HepG2 (cell line): ENCODE data around the gene NDUFS1. TPM values are rescaled to one million over a fixed set of nuclear protein-coding genes. Genes with fewer than 3 reads are reported as not detected.
A peak's percentile ranks its signal among the peaks of the same experiment; 100 is the strongest.

Experiments used
- HNRNPUL1 ChIP-seq: fragments of 200-400 bp; formaldehyde crosslinking; IDR thresholded peaks from 2 replicates; pipeline ENCODE4 v1.6.1; 2017; ENCODE audit warnings: low read depth, mild to moderate bottlenecking, low read length, moderate library complexity
- MIER3 ChIP-seq: IDR thresholded peaks from 2 replicates; pipeline ENCODE4 v1.6.1; 2016; ENCODE audit warnings: missing compliant biosample characterization, borderline replicate concordance
- ZBTB7A ChIP-seq: sonication (generic); formaldehyde crosslinking; IDR thresholded peaks from 2 replicates; pipeline ENCODE4 v1.8.0; 2022; ENCODE audit warnings: mild to moderate bottlenecking, missing genetic modification reagents
- ZIK1 ChIP-seq: sonication (generic); formaldehyde crosslinking; IDR thresholded peaks from 2 replicates; pipeline ENCODE4 v1.5.0; 2020; ENCODE audit warnings: mild to moderate bottlenecking, low read depth, missing genetic modification reagents, borderline replicate concordance
- ZNF329 ChIP-seq: sonication (generic); formaldehyde crosslinking; IDR thresholded peaks from 2 replicates; pipeline ENCODE4 v1.9.0; 2021; ENCODE audit warnings: low read depth, mild to moderate bottlenecking, missing genetic modification reagents
- ZNF335 ChIP-seq: sonication (generic); formaldehyde crosslinking; IDR thresholded peaks from 2 replicates; pipeline ENCODE4 v1.4.0; 2020; ENCODE audit warnings: missing genetic modification reagents
- ZNF350 ChIP-seq: sonication (generic); formaldehyde crosslinking; IDR thresholded peaks from 2 replicates; pipeline ENCODE4 v1.4.0; 2020; ENCODE audit warnings: mild to moderate bottlenecking, low read depth, missing genetic modification reagents, borderline replicate concordance
- ZNF510 ChIP-seq: sonication (generic); formaldehyde crosslinking; IDR thresholded peaks from 2 replicates; pipeline ENCODE4 v1.4.0; 2020; ENCODE audit warnings: low read depth, mild to moderate bottlenecking, missing genetic modification reagents
- polyA plus RNA-seq, 8 experiments: library from polyadenylated mRNA; depleted of rRNA in 3 of 8; stranded (reverse) in 7 of 8; unstranded in 1 of 8; fragments of >200 nt; fragmentation: Illumina TruSeq in 4 of 8; extraction: Trizol in 4 of 8; gene quantifications; 2 replicates each; pipeline versions ENCODE4 v1.2.1 to v1.2.3, GENCODE V29; 2011 to 2016; ENCODE audit warnings: low read depth in 4 of 8, missing spikeins in 1 of 8, mixed read lengths in 1 of 8; ENCODE audit not compliant: insufficient read depth in 1 of 8
- total RNA-seq, 5 experiments: library from RNA; depleted of rRNA; stranded (reverse); fragments of >200 nt; fragmentation: Illumina TruSeq; extraction: Trizol; gene quantifications; 2 replicates each; pipeline ENCODE4 v1.2.3, GENCODE V29; 2016; ENCODE audit warnings: low read depth in 1 of 5
- TF ChIP-seq, protein P1 (sequence below): sonication (generic); formaldehyde crosslinking; IDR thresholded peaks from 2 replicates; pipeline ENCODE4 v1.8.0; 2022; ENCODE audit warnings: mild to moderate bottlenecking, missing genetic modification reagents, borderline replicate concordance
- TF ChIP-seq, protein P2 (sequence below): sonication (generic); formaldehyde crosslinking; IDR thresholded peaks from 2 replicates; pipeline ENCODE4 v1.4.0; 2020; ENCODE audit warnings: mild to moderate bottlenecking, missing genetic modification reagents
- TF ChIP-seq, protein P3 (sequence below): sonication (generic); formaldehyde crosslinking; IDR thresholded peaks from 2 replicates; pipeline ENCODE4 v1.4.0; 2020; ENCODE audit warnings: missing genetic modification reagents
- TF ChIP-seq, protein P4 (sequence below): sonication (generic); formaldehyde crosslinking; IDR thresholded peaks from 2 replicates; pipeline ENCODE4 v1.4.0; 2020; ENCODE audit warnings: missing genetic modification reagents, mild to moderate bottlenecking, borderline replicate concordance
- TF ChIP-seq, protein P5 (sequence below): sonication (generic); formaldehyde crosslinking; IDR thresholded peaks from 2 replicates; pipeline ENCODE4 v1.4.0; 2020; ENCODE audit warnings: missing genetic modification reagents
- TF ChIP-seq, protein P6 (sequence below): sonication (generic); formaldehyde crosslinking; IDR thresholded peaks from 2 replicates; pipeline ENCODE4 v1.8.1; 2023; ENCODE audit warnings: mild to moderate bottlenecking, missing genetic modification reagents

Gene NDUFS1
- total and polyA plus RNA-seq, 2 of the 13 experiments (the other 11 are each of a cell fraction or from before 2014, with no cell fraction given), result 139 to 242 TPM

DNA sequence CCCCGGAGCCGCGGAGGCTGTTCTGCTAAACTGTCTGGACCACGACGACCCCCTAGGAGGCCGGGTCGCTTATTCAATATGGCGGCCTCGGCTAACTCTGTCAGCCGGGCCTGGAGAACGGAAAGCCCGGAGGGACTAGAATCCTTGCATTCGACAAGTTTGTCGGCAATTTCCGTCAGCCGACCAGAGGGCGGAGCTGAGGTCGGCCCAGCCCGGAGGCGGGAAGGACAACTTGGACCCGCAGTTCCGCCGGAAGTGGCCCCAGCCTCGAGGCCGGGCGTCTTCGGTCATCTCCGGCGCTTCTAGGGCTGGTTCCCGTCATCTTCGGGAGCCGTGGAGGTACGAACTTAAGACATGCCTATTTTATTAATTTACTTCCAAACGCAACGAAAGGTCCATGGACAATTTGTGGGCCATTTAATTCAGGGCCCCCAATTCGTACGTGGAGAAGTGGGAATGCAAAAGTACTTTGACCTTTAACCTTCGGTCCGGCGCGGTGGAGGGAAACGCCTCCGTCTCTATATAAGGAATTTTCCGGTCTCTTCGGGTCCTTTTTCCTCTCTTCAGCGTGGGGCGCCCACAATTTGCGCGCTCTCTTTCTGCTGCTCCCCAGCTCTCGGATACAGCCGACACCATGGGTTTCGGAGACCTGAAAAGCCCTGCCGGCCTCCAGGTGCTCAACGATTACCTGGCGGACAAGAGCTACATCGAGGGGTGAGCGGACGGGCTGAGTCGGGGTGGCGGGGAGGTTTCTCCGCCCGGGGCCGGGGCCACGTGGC, at the start of gene NDUFS1, which contains the start of gene EEF1B2 (continued):
- TF ChIP-seq, protein P1, sequence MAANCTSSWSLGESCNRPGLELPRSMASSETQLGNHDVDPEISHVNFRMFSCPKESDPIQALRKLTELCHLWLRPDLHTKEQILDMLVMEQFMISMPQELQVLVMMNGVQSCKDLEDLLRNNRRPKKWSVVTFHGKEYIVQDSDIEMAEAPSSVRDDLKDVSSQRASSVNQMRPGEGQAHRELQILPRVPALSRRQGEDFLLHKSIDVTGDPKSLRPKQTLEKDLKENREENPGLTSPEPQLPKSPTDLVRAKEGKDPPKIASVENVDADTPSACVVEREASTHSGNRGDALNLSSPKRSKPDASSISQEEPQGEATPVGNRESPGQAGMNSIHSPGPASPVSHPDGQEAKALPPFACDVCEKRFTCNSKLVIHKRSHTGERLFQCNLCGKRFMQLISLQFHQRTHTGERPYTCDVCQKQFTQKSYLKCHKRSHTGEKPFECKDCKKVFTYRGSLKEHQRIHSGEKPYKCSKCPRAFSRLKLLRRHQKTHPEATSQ, result no peak
- TF ChIP-seq ZNF510, result peak; percentile 26; the same call in 1 of the 2 replicates
- TF ChIP-seq, protein P2, sequence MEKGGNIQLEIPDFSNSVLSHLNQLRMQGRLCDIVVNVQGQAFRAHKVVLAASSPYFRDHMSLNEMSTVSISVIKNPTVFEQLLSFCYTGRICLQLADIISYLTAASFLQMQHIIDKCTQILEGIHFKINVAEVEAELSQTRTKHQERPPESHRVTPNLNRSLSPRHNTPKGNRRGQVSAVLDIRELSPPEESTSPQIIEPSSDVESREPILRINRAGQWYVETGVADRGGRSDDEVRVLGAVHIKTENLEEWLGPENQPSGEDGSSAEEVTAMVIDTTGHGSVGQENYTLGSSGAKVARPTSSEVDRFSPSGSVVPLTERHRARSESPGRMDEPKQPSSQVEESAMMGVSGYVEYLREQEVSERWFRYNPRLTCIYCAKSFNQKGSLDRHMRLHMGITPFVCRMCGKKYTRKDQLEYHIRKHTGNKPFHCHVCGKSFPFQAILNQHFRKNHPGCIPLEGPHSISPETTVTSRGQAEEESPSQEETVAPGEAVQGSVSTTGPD, result no peak; the same call in 1 of the 2 replicates
- 0 out of 2 replicates have a peak, but pooled peaks have one; percentile 62 for TF ChIP-seq ZIK1 (CRISPR knock-in tag)
- TF ChIP-seq, protein P3, sequence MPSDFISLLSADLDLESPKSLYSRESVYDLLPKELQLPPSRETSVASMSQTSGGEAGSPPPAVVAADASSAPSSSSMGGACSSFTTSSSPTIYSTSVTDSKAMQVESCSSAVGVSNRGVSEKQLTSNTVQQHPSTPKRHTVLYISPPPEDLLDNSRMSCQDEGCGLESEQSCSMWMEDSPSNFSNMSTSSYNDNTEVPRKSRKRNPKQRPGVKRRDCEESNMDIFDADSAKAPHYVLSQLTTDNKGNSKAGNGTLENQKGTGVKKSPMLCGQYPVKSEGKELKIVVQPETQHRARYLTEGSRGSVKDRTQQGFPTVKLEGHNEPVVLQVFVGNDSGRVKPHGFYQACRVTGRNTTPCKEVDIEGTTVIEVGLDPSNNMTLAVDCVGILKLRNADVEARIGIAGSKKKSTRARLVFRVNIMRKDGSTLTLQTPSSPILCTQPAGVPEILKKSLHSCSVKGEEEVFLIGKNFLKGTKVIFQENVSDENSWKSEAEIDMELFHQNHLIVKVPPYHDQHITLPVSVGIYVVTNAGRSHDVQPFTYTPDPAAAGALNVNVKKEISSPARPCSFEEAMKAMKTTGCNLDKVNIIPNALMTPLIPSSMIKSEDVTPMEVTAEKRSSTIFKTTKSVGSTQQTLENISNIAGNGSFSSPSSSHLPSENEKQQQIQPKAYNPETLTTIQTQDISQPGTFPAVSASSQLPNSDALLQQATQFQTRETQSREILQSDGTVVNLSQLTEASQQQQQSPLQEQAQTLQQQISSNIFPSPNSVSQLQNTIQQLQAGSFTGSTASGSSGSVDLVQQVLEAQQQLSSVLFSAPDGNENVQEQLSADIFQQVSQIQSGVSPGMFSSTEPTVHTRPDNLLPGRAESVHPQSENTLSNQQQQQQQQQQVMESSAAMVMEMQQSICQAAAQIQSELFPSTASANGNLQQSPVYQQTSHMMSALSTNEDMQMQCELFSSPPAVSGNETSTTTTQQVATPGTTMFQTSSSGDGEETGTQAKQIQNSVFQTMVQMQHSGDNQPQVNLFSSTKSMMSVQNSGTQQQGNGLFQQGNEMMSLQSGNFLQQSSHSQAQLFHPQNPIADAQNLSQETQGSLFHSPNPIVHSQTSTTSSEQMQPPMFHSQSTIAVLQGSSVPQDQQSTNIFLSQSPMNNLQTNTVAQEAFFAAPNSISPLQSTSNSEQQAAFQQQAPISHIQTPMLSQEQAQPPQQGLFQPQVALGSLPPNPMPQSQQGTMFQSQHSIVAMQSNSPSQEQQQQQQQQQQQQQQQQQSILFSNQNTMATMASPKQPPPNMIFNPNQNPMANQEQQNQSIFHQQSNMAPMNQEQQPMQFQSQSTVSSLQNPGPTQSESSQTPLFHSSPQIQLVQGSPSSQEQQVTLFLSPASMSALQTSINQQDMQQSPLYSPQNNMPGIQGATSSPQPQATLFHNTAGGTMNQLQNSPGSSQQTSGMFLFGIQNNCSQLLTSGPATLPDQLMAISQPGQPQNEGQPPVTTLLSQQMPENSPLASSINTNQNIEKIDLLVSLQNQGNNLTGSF (CRISPR knock-in tag), result peak; percentile 80; the same call in 1 of the 2 replicates
- TF ChIP-seq, protein P4, sequence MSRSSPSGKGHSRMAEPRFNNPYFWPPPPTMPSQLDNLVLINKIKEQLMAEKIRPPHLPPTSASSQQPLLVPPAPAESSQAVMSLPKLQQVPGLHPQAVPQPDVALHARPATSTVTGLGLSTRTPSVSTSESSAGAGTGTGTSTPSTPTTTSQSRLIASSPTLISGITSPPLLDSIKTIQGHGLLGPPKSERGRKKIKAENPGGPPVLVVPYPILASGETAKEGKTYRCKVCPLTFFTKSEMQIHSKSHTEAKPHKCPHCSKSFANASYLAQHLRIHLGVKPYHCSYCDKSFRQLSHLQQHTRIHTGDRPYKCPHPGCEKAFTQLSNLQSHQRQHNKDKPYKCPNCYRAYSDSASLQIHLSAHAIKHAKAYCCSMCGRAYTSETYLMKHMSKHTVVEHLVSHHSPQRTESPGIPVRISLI, result no peak
- TF ChIP-seq MIER3, result peak; percentile 53; the same call in 1 of the 2 replicates
- no peak for TF ChIP-seq HNRNPUL1
- no peak for TF ChIP-seq ZNF329
- TF ChIP-seq, protein P5, sequence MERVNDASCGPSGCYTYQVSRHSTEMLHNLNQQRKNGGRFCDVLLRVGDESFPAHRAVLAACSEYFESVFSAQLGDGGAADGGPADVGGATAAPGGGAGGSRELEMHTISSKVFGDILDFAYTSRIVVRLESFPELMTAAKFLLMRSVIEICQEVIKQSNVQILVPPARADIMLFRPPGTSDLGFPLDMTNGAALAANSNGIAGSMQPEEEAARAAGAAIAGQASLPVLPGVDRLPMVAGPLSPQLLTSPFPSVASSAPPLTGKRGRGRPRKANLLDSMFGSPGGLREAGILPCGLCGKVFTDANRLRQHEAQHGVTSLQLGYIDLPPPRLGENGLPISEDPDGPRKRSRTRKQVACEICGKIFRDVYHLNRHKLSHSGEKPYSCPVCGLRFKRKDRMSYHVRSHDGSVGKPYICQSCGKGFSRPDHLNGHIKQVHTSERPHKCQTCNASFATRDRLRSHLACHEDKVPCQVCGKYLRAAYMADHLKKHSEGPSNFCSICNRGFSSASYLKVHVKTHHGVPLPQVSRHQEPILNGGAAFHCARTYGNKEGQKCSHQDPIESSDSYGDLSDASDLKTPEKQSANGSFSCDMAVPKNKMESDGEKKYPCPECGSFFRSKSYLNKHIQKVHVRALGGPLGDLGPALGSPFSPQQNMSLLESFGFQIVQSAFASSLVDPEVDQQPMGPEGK, result no peak
- peak; percentile 92 for TF ChIP-seq ZNF350 (CRISPR knock-in tag)
- TF ChIP-seq, protein P6, sequence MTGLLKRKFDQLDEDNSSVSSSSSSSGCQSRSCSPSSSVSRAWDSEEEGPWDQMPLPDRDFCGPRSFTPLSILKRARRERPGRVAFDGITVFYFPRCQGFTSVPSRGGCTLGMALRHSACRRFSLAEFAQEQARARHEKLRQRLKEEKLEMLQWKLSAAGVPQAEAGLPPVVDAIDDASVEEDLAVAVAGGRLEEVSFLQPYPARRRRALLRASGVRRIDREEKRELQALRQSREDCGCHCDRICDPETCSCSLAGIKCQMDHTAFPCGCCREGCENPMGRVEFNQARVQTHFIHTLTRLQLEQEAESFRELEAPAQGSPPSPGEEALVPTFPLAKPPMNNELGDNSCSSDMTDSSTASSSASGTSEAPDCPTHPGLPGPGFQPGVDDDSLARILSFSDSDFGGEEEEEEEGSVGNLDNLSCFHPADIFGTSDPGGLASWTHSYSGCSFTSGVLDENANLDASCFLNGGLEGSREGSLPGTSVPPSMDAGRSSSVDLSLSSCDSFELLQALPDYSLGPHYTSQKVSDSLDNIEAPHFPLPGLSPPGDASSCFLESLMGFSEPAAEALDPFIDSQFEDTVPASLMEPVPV, result peak; percentile 87
- TF ChIP-seq ZNF335, result peak; percentile 98
- no peak for TF ChIP-seq ZBTB7A (CRISPR knock-in tag)
